HG03064 (cell line): ENCODE results near the gene DLGAP4.

Source experiments
- ATAC-seq: cut with Tn5 transposase; IDR thresholded peaks from one replicate; pipeline ENCODE4 v1.9.1; 2021; ENCODE audit warnings: low read depth; ENCODE audit not compliant: unreplicated experiment

The DLGAP4 gene

GRCh38 chr20:36307412-36308325, 1.5 kb downstream of the DLGAP4 start:
- ATAC-seq: no peak

DNA sequence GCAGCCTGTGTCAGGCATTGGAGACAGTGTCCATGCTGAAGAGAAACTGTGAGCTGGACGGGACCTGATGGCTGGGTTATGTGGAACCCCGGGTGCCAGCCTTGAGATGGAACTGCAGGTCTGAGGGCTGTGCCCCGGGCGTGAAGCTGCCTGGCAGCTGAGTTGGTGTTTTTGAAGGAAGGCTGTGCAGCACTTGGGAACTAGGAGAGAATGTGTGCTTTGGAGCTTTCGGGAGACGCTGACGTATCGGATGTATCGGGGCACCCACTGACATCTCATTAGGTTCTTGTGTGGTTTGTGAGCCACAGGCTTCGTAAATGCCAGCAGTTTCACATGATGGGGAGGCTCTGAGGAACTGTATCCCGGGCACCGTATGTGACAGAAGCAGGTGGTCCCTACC, 2.2 kb downstream of the DLGAP4 start:
- no peak for ATAC-seq

- ATAC-seq: no peak
These were observed 2.8 kb downstream of the DLGAP4 start for GRCh38 chr20:36308986-36309385.

- ATAC-seq: no peak
These were observed 3.5 kb downstream of the DLGAP4 start for GRCh38 chr20:36309643-36310042.

DNA sequence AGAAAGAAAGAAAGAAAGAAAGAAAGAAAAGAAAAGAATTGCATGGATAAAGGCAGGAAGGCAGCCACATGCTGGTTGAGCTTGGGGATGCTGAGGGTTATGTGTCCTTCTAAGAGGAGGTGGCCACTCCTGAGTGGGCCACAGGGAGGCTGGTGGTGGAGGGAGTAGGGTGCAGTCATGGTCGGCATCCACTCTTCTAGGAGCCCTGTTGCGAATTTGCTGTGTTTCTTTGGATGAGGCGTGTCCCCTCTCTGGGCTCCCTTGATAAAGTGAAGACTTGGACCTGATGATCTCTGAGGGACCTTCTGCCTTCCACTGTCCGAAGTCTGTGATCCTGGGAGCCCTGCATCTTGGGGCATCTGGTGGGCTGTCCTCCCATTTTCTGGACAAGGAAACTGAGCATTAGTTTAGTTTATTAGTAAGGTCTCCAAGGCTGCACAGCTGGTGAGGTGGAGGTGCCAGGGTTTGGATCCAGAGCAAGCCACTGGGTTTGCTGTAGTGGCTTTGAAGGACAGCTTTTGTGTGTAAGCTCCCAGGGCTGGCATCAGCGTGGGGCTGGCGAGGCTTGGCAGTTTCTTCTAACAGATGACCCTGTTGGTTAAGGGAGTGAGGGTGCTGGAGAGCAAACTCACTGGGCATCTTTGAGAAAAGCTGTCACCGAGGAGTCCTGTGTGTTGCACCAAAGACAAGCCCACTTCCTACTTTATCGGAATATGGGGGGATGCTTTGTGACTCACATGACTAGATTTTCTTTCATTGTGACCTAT, 4.3 kb downstream of the DLGAP4 start:
- ATAC-seq: no peak

GRCh38 chr20:36311141-36311853, 5.2 kb downstream of the DLGAP4 start:
- no peak for ATAC-seq

DNA sequence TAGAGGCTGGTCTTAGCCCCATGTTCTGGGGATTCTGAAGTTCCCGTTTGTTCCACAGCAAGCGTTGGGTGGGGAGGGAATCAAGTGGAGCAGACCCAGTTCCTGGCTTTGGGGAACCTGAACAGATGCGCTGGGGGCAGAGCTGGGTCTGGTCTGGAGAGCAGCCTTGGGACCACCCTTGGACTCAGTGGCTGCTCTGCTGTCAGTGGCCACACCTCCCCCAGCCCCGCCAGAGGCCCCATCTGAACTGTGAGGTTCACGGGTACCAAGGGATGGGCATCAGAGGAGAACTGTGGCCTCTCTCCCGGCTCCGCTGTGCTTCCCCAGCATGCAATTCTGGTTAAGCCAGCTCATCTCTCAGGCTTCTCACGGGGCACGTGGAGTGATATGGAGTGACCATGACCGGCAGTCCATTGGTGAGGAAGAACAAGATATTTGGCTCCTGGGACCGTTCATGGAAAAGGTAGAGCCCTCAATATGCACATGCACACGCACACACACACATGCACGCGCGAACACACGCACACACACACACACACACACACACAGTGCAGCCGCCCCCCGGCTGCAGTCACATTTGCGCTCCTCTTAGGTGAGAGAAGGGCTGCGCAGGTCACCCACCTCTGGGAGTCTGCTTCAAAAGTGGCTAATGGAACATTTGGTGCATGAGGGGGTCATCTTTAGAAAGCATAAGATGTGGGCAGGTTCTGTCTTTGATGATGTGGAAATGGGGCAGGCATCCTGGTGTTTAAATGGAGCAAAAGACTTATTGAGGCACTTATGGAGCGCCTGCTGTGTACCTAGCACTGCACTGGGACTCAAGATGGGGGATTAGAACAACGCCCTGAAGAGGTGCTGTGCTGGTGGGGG, 6.0 kb downstream of the DLGAP4 start:
- ATAC-seq: no peak

GRCh38 chr20:36312724-36313441, 6.7 kb downstream of the DLGAP4 start:
- no peak for ATAC-seq

- no peak for ATAC-seq
These were observed 7.3 kb downstream of the DLGAP4 start for GRCh38 chr20:36313476-36313875.

GRCh38 chr20:36313926-36314325, 7.8 kb downstream of the DLGAP4 start:
- ATAC-seq: no peak

- no peak for ATAC-seq
These were observed 8.8 kb downstream of the DLGAP4 start for GRCh38 chr20:36314734-36315544.

DNA sequence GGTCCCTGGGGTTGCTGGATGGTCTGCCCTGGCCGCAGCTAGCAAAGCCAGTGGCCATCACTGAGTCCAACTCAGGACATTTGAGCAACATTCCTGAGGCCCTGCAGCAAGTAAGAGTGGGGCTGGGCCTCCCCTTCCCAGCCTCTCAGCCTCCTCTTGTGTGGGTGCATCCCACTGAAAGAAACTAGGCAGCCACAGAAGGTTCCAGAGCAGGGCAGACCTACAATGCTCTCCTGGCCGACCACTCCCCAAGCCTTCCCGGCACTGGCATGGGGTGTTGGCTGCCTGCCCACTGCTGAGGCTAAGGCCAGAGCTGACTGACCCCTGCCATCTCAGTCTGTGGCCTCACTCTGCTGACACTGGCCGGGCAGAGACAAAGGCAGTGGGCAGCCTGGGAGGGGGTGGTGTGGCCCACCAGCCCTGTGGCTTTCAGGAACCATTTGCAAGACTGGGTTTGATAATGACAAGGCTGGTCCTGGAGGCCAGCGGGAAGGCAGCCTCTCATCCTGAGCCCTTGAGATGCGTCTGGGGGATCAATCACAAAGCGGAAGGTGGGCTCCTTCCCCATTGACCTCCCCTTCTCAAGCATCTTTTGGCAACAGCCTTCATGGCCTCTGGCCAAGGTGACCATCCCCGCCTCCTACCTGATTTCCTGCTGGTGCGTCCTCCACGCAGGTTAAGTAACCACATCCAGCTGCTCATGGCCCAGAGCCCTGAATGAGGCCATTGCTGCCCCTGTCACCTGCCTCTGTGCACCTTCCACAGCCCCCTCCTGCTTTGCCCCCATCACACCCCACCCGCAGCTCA, 9.6 kb downstream of the DLGAP4 start:
- no peak for ATAC-seq

GRCh38 chr20:36317675-36318074, 11.5 kb downstream of the DLGAP4 start:
- ATAC-seq: no peak

GRCh38 chr20:36318166-36318565, 12.0 kb downstream of the DLGAP4 start:
- no peak for ATAC-seq

- ATAC-seq: no peak
These were observed 13.5 kb downstream of the DLGAP4 start for GRCh38 chr20:36319356-36320260.

- ATAC-seq: no peak
These were observed 14.2 kb downstream of the DLGAP4 start for GRCh38 chr20:36320261-36320897.
